PC-3 (cell line): Measurements from ENCODE around the gene CACNA1B. TPM values are rescaled to one million over a fixed set of nuclear protein-coding genes. Genes with fewer than 3 reads are reported as not detected.
"Not testable (repeated sequence)": the region's sequence is repeated elsewhere in the genome, so short reads cannot be mapped to it uniquely, and the experiment has no call there.

ENCODE experiments used
- ATAC-seq: fragments of 200-7000 bp; cut with Tn5 transposase; 2 replicates; pipeline ENCODE4 v1.9.1; 2020; ENCODE audit warnings: mild to moderate bottlenecking, moderate library complexity
- BruUV-seq: library from RNA; stranded (reverse); fragments of 400-500 nt; replicated peaks from 2 replicates; lab custom pipeline; 2021; lab: Mats Ljungman, UMichigan
- CTCF ChIA-PET: fragments of 300-600 bp; sonication (Branson Sonifier 250); formaldehyde crosslinking; loops from one replicate; lab custom pipeline; 2022; ENCODE audit warnings: antibody characterized with exemption; lab: Charles Lee
- POLR2A ChIA-PET: fragments of 300-600 bp; sonication (Branson Sonifier 250); formaldehyde crosslinking; loops from one replicate; lab custom pipeline; 2022; ENCODE audit warnings: antibody characterized with exemption; ENCODE audit not compliant: unreplicated experiment; lab: Charles Lee
- DNase-seq: peaks from one replicate; pipeline ENCODE4 v3.0.0-alpha.2; 2015
- H2AFZ ChIP-seq: fragments of 300-600 bp; sonication (generic); 2 replicates; pipeline ENCODE4 v1.6.0; 2016; ENCODE audit warnings: antibody characterized with exemption, low read length
- H3F3A ChIP-seq: fragments of 300-600 bp; sonication (generic); one replicate; pipeline ENCODE4 v1.6.0; 2017; ENCODE audit warnings: antibody characterized with exemption, low read length, control low read depth, mild to moderate bottlenecking; ENCODE audit not compliant: unreplicated experiment
- H3K27ac ChIP-seq: fragments of 300-600 bp; sonication (generic); 2 replicates; pipeline ENCODE4 v1.5.1; 2016; ENCODE audit warnings: mild to moderate bottlenecking, low read length
- H3K27me3 ChIP-seq: fragments of 300-600 bp; sonication (generic); 2 replicates; pipeline ENCODE4 v1.6.1; 2016; ENCODE audit warnings: low read length, mixed read lengths
- H3K36me3 ChIP-seq: fragments of 300-600 bp; sonication (generic); 2 replicates; pipeline ENCODE4 v1.6.1; 2016; ENCODE audit warnings: low read depth, mixed run types, low read length, mixed read lengths
- H3K4me1 ChIP-seq: fragments of 300-600 bp; sonication (generic); 2 replicates; pipeline ENCODE4 v1.5.1; 2016; ENCODE audit warnings: low read length; ENCODE audit not compliant: insufficient read depth
- H3K4me2 ChIP-seq: fragments of 300-600 bp; sonication (generic); 2 replicates; pipeline ENCODE4 v1.6.0; 2016; ENCODE audit warnings: low read length
- H3K4me3 ChIP-seq: fragments of 300-600 bp; sonication (generic); 2 replicates; pipeline ENCODE4 v1.5.1; 2016; ENCODE audit warnings: mild to moderate bottlenecking, low read length, mixed read lengths
- H3K79me2 ChIP-seq: fragments of 300-600 bp; sonication (generic); 2 replicates; pipeline ENCODE4 v1.6.1; 2017; ENCODE audit warnings: low read length, mixed read lengths
- H3K9ac ChIP-seq: fragments of 300-600 bp; sonication (generic); 2 replicates; pipeline ENCODE4 v1.6.0; 2016; ENCODE audit warnings: mild to moderate bottlenecking, low read length
- H3K9me2 ChIP-seq: fragments of 300-600 bp; sonication (generic); replicated peaks from 2 replicates; pipeline ENCODE4 v1.6.1; 2016; ENCODE audit warnings: mixed run types, low read length, mixed read lengths
- H3K9me3 ChIP-seq: fragments of 300-600 bp; sonication (generic); 2 replicates; pipeline ENCODE4 v1.6.1; 2016; ENCODE audit warnings: low read length, mixed read lengths
- H4K20me1 ChIP-seq: fragments of 300-600 bp; sonication (generic); 2 replicates; pipeline ENCODE4 v1.6.1; 2016; ENCODE audit warnings: low read length, mixed read lengths
- CTCF ChIP-seq: fragments of 300-600 bp; sonication (generic); conservative IDR thresholded peaks from 2 replicates; pipeline ENCODE4 v1.5.1; 2017; ENCODE audit warnings: antibody characterized with exemption, low read depth, mild to moderate bottlenecking, low read length
- EZH2 ChIP-seq: fragments of 300-600 bp; sonication (generic); IDR thresholded peaks from one replicate; pipeline ENCODE4 v1.6.1; 2017; ENCODE audit warnings: antibody characterized with exemption, mild to moderate bottlenecking, low read length; ENCODE audit not compliant: unreplicated experiment
- EZH2phosphoT487 ChIP-seq: fragments of 300-600 bp; sonication (generic); IDR thresholded peaks from 2 replicates; pipeline ENCODE4 v1.6.1; 2018; ENCODE audit warnings: mild to moderate bottlenecking, antibody characterized with exemption, low read length, borderline replicate concordance
- intact Hi-C: fragments of 100-400 bp; cut with micrococcal nuclease; formaldehyde crosslinking; loops from 2 replicates; pipeline ENCODE4 v1.9.0; 2023
- total RNA-seq: library from RNA; depleted of rRNA; stranded (reverse); fragments of >200 nt; gene quantifications from 2 replicates; pipeline ENCODE4 v1.2.3, GENCODE V29; 2014

Gene CACNA1B
- total RNA-seq, 1 experiment from 2014 or later = not detected

- H3K4me3 ChIP-seq = no peak overlapping the region
- no TSS peak for BruUV-seq
- no peaks in the 10 kb centered on the region for H3K36me3 ChIP-seq
- DNase-seq = no peak
- no peaks in the 10 kb centered on the region for H4K20me1 ChIP-seq
- H3K79me2 ChIP-seq = no peaks in the 10 kb centered on the region
- intact Hi-C loops = no loop called here
- ATAC-seq = peak; percentile 31; the same call in 1 of the 2 replicates
- POLR2A ChIA-PET = no interaction called here
- H3K9me2 ChIP-seq = no peaks in the 10 kb centered on the region
- H2AFZ ChIP-seq = no peak overlapping the region
- no peaks in the 10 kb centered on the region for H3K27me3 ChIP-seq
- no peak for TF ChIP-seq EZH2
- no peak for TF ChIP-seq EZH2phosphoT487
- TF ChIP-seq CTCF = no peak
- no peak overlapping the region for H3K9ac ChIP-seq
- no peaks in the 10 kb centered on the region for H3K9me3 ChIP-seq
- H3K27ac ChIP-seq = no peak overlapping the region
- no peak overlapping the region for H3K4me2 ChIP-seq
- H3K4me1 ChIP-seq = no peaks in the 10 kb centered on the region
- H3F3A ChIP-seq = no peaks in the 10 kb centered on the region
- CTCF ChIA-PET = no interaction called here
Measured at GRCh38 chr9:137881591-137882505, 4.3 kb downstream of the CACNA1B start.

GRCh38 chr9:137882506-137882821 is 4.9 kb downstream of the CACNA1B start:
- Histone ChIP-seq H2AFZ (no peak overlapping the region), H3F3A (no peaks in the 10 kb centered on the region), H3K27me3 (no peaks in the 10 kb centered on the region), H3K4me1 (no peaks in the 10 kb centered on the region), H4K20me1 (no peaks in the 10 kb centered on the region), H3K27ac (no peak overlapping the region), H3K4me2 (no peak overlapping the region), H3K9me3 (no peaks in the 10 kb centered on the region), H3K9ac (no peak overlapping the region), H3K9me2 (no peaks in the 10 kb centered on the region), H3K79me2 (no peaks in the 10 kb centered on the region), H3K4me3 (no peak overlapping the region), H3K36me3 (no peaks in the 10 kb centered on the region)
- ATAC-seq = no peak
- CTCF ChIA-PET = no interaction called here
- no peak for DNase-seq
- intact Hi-C loops = no loop called here
- POLR2A ChIA-PET = no interaction called here
- TF ChIP-seq EZH2phosphoT487 (no peak), CTCF (no peak), EZH2 (no peak)
- BruUV-seq = no TSS peak

GRCh38 chr9:137883977-137884376 is 6.4 kb downstream of the CACNA1B start:
- H3F3A ChIP-seq, CTCF ChIA-PET, H3K9ac ChIP-seq, H3K36me3 ChIP-seq, DNase-seq, H3K9me2 ChIP-seq, H3K9me3 ChIP-seq, H3K4me1 ChIP-seq, H3K27ac ChIP-seq, BruUV-seq, H3K79me2 ChIP-seq, intact Hi-C loops, H4K20me1 ChIP-seq, H3K27me3 ChIP-seq, ATAC-seq, H3K4me2 ChIP-seq, POLR2A ChIA-PET, H2AFZ ChIP-seq, H3K4me3 ChIP-seq: not testable (repeated sequence)

GRCh38 chr9:137884547-137884946 is 7.0 kb downstream of the CACNA1B start:
- H3K4me2 ChIP-seq, BruUV-seq, H3K27ac ChIP-seq, ATAC-seq, DNase-seq, H3K36me3 ChIP-seq, intact Hi-C loops, H3K79me2 ChIP-seq, CTCF ChIA-PET, H3K9me2 ChIP-seq, H3K9me3 ChIP-seq, H3K4me3 ChIP-seq, H4K20me1 ChIP-seq, H2AFZ ChIP-seq, H3F3A ChIP-seq, H3K27me3 ChIP-seq, H3K4me1 ChIP-seq, H3K9ac ChIP-seq, POLR2A ChIA-PET: not testable (repeated sequence)

- H4K20me1 ChIP-seq, H3K4me3 ChIP-seq, H3K27ac ChIP-seq, H3K9me2 ChIP-seq, H3K4me2 ChIP-seq, DNase-seq, intact Hi-C loops, H3K36me3 ChIP-seq, H2AFZ ChIP-seq, H3K9me3 ChIP-seq, BruUV-seq, H3K9ac ChIP-seq, POLR2A ChIA-PET, H3K27me3 ChIP-seq, H3K4me1 ChIP-seq, CTCF ChIA-PET, H3F3A ChIP-seq, ATAC-seq, H3K79me2 ChIP-seq: not testable (repeated sequence)
Measured at GRCh38 chr9:137885121-137885520, 7.5 kb downstream of the CACNA1B start.
